Prostate gland (tissue), 2 donors: Measurements from ENCODE around the gene CYTIP. TPM values are rescaled to one million over a fixed set of nuclear protein-coding genes. Genes with fewer than 3 reads are reported as not detected.

ENCODE experiments used
- DNase-seq: peaks from one replicate; pipeline ENCODE4 v3.0.0-alpha.2; 2019; ENCODE audit warnings: low spot score
- H3K27ac ChIP-seq, 2 donors: fragments of 200-600 bp; sonication (generic); 2 replicates each; pipeline ENCODE4 v1.5.1; 2017 to 2019
- H3K27me3 ChIP-seq: fragments of 200-600 bp; sonication (generic); replicated peaks from 2 replicates; pipeline ENCODE4 v1.5.1; 2019; ENCODE audit not compliant: insufficient read depth
- H3K36me3 ChIP-seq, 2 donors: fragments of 200-600 bp; sonication (generic); 1 replicate in 1 of 2; 2 replicates in 1 of 2; pipeline versions ENCODE4 v1.5.1 to v1.8.1; 2017 to 2019
- H3K4me1 ChIP-seq: fragments of 200-600 bp; sonication (generic); replicated peaks from 2 replicates; pipeline ENCODE4 v1.5.1; 2019
- H3K4me3 ChIP-seq, 2 donors: fragments of 200-600 bp; sonication (generic); 2 replicates each; pipeline ENCODE4 v1.5.1; 2017 to 2019
- H3K9me3 ChIP-seq: fragments of 200-600 bp; sonication (generic); 2 replicates; pipeline ENCODE4 v1.5.1; 2017
- CTCF ChIP-seq, 4 experiments: fragments of 200-600 bp in 2 of 4; fragments of 450-650 bp in 2 of 4; sonication (generic) in 2 of 4; IDR thresholded peaks; 1 replicate in 3 of 4; 2 replicates in 1 of 4; pipeline ENCODE4 v1.5.1; 2016 to 2019; ENCODE audit warnings: antibody characterized with exemption in 4 of 4, mild to moderate bottlenecking in 2 of 4, moderate library complexity in 2 of 4
- POLR2A ChIP-seq: fragments of 450-650 bp; IDR thresholded peaks from one replicate; pipeline ENCODE4 v1.6.1; 2016; ENCODE audit warnings: antibody characterized with exemption, mild to moderate bottlenecking
- POLR2AphosphoS5 ChIP-seq: sonication (generic); formaldehyde crosslinking; IDR thresholded peaks from one replicate; pipeline ENCODE4 v1.6.1; 2017; ENCODE audit warnings: antibody characterized with exemption
- WGBS: methylation state at CpG from one replicate; pipeline ENCODE4 v1.1.5; 2018; 5-methylcytosine and 5-hydroxymethylcytosine counted together
- intact Hi-C: fragments of 100-400 bp; cut with DNase I; formaldehyde crosslinking; loops from one replicate; pipeline ENCODE4 v1.14.2; 2022
- total RNA-seq, 2 donors: library from RNA; depleted of rRNA; stranded (reverse); fragments of >200 nt; gene quantifications; one replicate each; pipeline ENCODE4 v1.1.0, GENCODE V29; 2016

The CYTIP gene
- total RNA-seq, 2 donors from 2014 or later, result 3.3 to 7.4 TPM

- Histone ChIP-seq H3K4me3 (no peak overlapping the region), H3K27me3 (no peaks in the 10 kb centered on the region), H3K9me3 (no peaks in the 10 kb centered on the region), H3K36me3 (no peaks in the 10 kb centered on the region), H3K4me1 (no peaks in the 10 kb centered on the region), H3K27ac (no peak overlapping the region)
- 48% methylated on average over 12 of the region's 12 CpGs for whole genome bisulfite sequencing
- intact Hi-C loops, result no loop called here
- no peak for DNase-seq
- TF ChIP-seq CTCF (IDR thresholded peaks at IDR 0.05), result no peak
- TF ChIP-seq POLR2AphosphoS5, result no peak
- no peak for TF ChIP-seq POLR2A
Observed at GRCh38 chr2:157438863-157439823, 4.7 kb downstream of the CYTIP start.

GRCh38 chr2:157433394-157433793, 10.5 kb downstream of the CYTIP start:
- 7% methylated on average over 1 of the region's 1 CpG for WGBS
- no peak overlapping the region for H3K4me3 ChIP-seq
- H3K27ac ChIP-seq, result no peak overlapping the region
- TF ChIP-seq POLR2AphosphoS5 (no peak), CTCF (IDR thresholded peaks at IDR 0.05) (no peak), POLR2A (no peak)
- H3K9me3 ChIP-seq, result no peaks in the 10 kb centered on the region
- intact Hi-C loops, result no loop called here
- H3K4me1 ChIP-seq, result no peaks in the 10 kb centered on the region
- no peak for DNase-seq
- H3K36me3 ChIP-seq, result no peaks in the 10 kb centered on the region
- H3K27me3 ChIP-seq, result no peaks in the 10 kb centered on the region

DNA sequence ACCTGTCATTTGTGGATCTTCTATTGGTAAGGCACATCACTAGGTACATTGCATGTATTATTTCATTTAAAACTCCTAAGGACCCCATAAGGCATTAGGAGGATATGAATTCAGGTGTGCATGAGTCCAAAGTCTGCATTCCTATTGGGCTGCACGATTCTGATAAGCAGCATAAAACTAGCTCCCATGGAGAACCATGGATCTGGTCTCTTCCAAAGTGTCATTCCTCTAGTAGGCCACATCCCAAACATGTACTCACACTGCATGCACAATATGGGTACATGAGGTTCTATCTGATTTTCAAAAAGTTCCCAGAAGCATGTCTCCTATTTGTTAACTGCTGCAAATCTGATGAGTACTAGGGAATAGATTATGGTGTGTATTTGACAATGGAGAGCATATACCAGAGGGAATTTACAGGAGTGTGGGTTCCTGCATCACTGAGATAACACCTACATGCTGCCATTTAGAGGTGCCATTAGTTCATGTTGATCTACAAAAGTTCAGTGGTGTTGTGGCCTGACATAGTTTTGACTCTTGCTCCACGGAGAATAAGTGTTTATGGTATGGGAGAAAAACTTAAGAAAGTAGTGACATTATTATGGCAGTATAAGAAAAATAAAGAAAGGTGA, 11.3 kb downstream of the CYTIP start:
- no peak for DNase-seq
- Histone ChIP-seq H3K9me3 (no peaks in the 10 kb centered on the region), H3K27ac (no peak overlapping the region), H3K27me3 (no peaks in the 10 kb centered on the region), H3K36me3 (no peaks in the 10 kb centered on the region), H3K4me1 (no peaks in the 10 kb centered on the region), H3K4me3 (no peak overlapping the region)
- 55% methylated on average over 2 of the region's 2 CpGs for WGBS
- TF ChIP-seq POLR2A (no peak), POLR2AphosphoS5 (no peak), CTCF (IDR thresholded peaks at IDR 0.05) (no peak)
- intact Hi-C loops, result no loop called here

DNA sequence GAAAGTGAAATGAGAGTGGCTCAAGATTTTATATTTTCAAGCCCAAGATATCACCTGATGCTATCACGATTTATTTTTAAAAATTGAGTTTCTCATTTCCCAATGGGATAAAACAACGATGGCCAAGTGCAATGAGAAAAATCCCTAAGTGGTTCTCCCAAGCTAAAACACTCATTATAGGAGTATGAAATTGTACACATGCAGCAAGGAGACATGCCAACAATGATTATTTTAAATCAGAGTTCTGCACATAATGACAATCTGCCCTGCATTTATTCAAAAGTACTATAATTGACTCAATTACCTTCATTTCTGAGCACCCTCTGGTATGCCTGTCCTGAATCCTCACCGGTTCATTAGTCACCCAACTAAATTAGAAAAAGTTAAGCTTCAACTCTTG, 12.7 kb downstream of the CYTIP start:
- TF ChIP-seq POLR2A (no peak), POLR2AphosphoS5 (no peak), CTCF (IDR thresholded peaks at IDR 0.05) (no peak)
- no peaks in the 10 kb centered on the region for H3K36me3 ChIP-seq
- no peaks in the 10 kb centered on the region for H3K27me3 ChIP-seq
- intact Hi-C loops, result no loop called here
- no peaks in the 10 kb centered on the region for H3K9me3 ChIP-seq
- DNase-seq, result no peak
- no peak overlapping the region for H3K27ac ChIP-seq
- no peaks in the 10 kb centered on the region for H3K4me1 ChIP-seq
- 94% methylated on average over 3 of the region's 3 CpGs for WGBS
- H3K4me3 ChIP-seq, result no peak overlapping the region
